ENCODE measurements around the gene GTF2IRD2.
"Not testable (repeated sequence)": the region's sequence is repeated elsewhere in the genome, so short reads cannot be mapped to it uniquely, and the experiment has no call there.

- not testable (repeated sequence) for TF ChIP-seq CTCF (IDR thresholded peaks at IDR 0.05; ENCODE audit: control extremely low read depth in 1 of 3, insufficient read depth in 1 of 3, low read depth in 1 of 3, low read length in 3 of 3); YY1 (IDR thresholded peaks at IDR 0.05; ENCODE audit: low read depth, low read length); ZNF274 (IDR thresholded peaks at IDR 0.05; ENCODE audit: borderline replicate concordance, extremely low read depth, low read length); RAD21 (IDR thresholded peaks at IDR 0.05 in 1 of 2, conservative IDR thresholded peaks at IDR 0.05 in 1 of 2; ENCODE audit: low read depth in 2 of 2, low read length in 2 of 2); MAX (IDR thresholded peaks at IDR 0.05); RBBP5 (IDR thresholded peaks at IDR 0.05; ENCODE audit: borderline replicate concordance, low read depth, low read length); EZH2 (IDR thresholded peaks at IDR 0.05; ENCODE audit: low read depth, low read length, severe bottlenecking); POLR2AphosphoS5 (IDR thresholded peaks at IDR 0.05; ENCODE audit: low read depth, low read length); ATF3 (IDR thresholded peaks at IDR 0.05; ENCODE audit: insufficient read depth, low read depth, low read length); CEBPB (IDR thresholded peaks at IDR 0.05; ENCODE audit: low read depth, low read length); KDM1A (IDR thresholded peaks at IDR 0.05; ENCODE audit: borderline replicate concordance, low read length); TAF1 (IDR thresholded peaks at IDR 0.05; ENCODE audit: low read depth, low read length); RFX5 (IDR thresholded peaks at IDR 0.05; ENCODE audit: borderline replicate concordance, low read depth, low read length)
These were observed 30.7 kb upstream of the GTF2IRD2 start for GRCh38 chr7:74882110-74882509.
